ENCODE measurements around the gene SLC1A4. TPM values are rescaled to one million over a fixed set of nuclear protein-coding genes. Genes with fewer than 3 reads are reported as not detected.
A peak's percentile ranks its signal among the peaks of the same experiment; 100 is the strongest.

SLC1A4 gene
- total and polyA plus RNA-seq, 10 of the 15 experiments (the other 5 are each of a cell fraction or from before 2014, with no cell fraction given), result 10.8 to 43.2 (median 27.7) TPM

GRCh38 chr2:65016789-65017188, 27.6 kb downstream of the SLC1A4 start:
- ChIA-PET RAD21 (ENCODE audit: unreplicated experiment) (interaction anchor here (1.0 to 2.3 kb wide), 7 partner anchors 9 to 99 kb away, joined by 3 to 14 read pairs (median 4); no protein-coding TSS in a partner anchor), SMC1A (ENCODE audit: uncharacterized antibody, unreplicated experiment) (interaction anchor here (0.7 to 2.5 kb wide), 11 partner anchors 9 to 435 kb away, joined by 3 to 13 read pairs (median 4); partner anchors contain the start of gene SLC1A4), POLR2A (interaction anchor here (0.9 kb wide), 1 partner anchor 97 kb away, joined by 3 read pairs; no protein-coding TSS in a partner anchor), CTCF (interaction anchor here (0.9 to 3.4 kb wide), 9 partner anchors 11 to 100 kb away, joined by 3 to 24 read pairs (median 7); no protein-coding TSS in a partner anchor)
- in situ Hi-C loops (cut with MboI), result no loop called here
- Histone ChIP-seq H3K27me3 (replicated peaks in 1 of 2; ENCODE audit: control insufficient read depth in 2 of 2, insufficient read depth in 2 of 2, low read length in 1 of 2) (no peaks in the 10 kb centered on the region), H3K4me1 (ENCODE audit: control insufficient read depth, insufficient read depth, low read length) (peaks cover 24% of the 10 kb centered on the region), H3K4me3 (no peak overlapping the region), H2AFZ (ENCODE audit: control insufficient read depth, low read depth, low read length) (no peak overlapping the region), H3K79me2 (ENCODE audit: control insufficient read depth, insufficient read depth, low read length) (no peaks in the 10 kb centered on the region), H3K36me3 (ENCODE audit: control insufficient read depth in 2 of 2, insufficient read depth in 2 of 2, low read length in 1 of 2) (peaks cover 29 to 46% of the 10 kb centered on the region in 2 experiments), H3K27ac (ENCODE audit: control insufficient read depth, insufficient read depth) (peak overlapping the region; percentile 38), H4K20me1 (ENCODE audit: control insufficient read depth, insufficient read depth) (no peaks in the 10 kb centered on the region), H3K9ac (ENCODE audit: control insufficient read depth, insufficient read depth, low read length) (no peak overlapping the region), H3K9me3 (replicated peaks; ENCODE audit: control insufficient read depth, insufficient read depth, low read length) (no peaks in the 10 kb centered on the region), H3K4me2 (ENCODE audit: control insufficient read depth, insufficient read depth) (no peak overlapping the region)
- intact Hi-C loops (cut with micrococcal nuclease; ENCODE audit: unreplicated experiment), result no loop called here
- ATAC-seq (peak; percentile 92), DNase-seq (ENCODE audit: low read depth, low spot score) (no peak), FAIRE-seq (no peak)
- WGBS (ENCODE audit: insufficient coverage, insufficient replicate concordance, low lambda C conversion rate, missing lambda C conversion rate), result 22% methylated on average over 6 of the region's 6 CpGs
- no TSS peak for BruUV-seq (replicated peaks)
- no peak for TF ChIP-seq GABPA (IDR thresholded peaks at IDR 0.05; ENCODE audit: low read depth)
- no peak for TF ChIP-seq PBX3 (IDR thresholded peaks at IDR 0.05; ENCODE audit: insufficient replicate concordance, low read depth, low read length)
- TF ChIP-seq RCOR1 (conservative IDR thresholded peaks at IDR 0.05; ENCODE audit: low read depth, low read length), result no peak
- TF ChIP-seq RUNX3 (IDR thresholded peaks at IDR 0.05; ENCODE audit: low read length), result peak; percentile 42; the same call in 1 of the 2 replicates
- no peak for TF ChIP-seq BRCA1 (IDR thresholded peaks at IDR 0.05; ENCODE audit: low read depth, low read length)
- TF ChIP-seq ZNF687 (IDR thresholded peaks at IDR 0.05), result no peak
- no peak for TF ChIP-seq TBL1XR1 (IDR thresholded peaks at IDR 0.05; ENCODE audit: low read depth, low read length)
- TF ChIP-seq KDM1A (IDR thresholded peaks at IDR 0.05; ENCODE audit: borderline replicate concordance), result no peak
- TF ChIP-seq SREBF1 (IDR thresholded peaks at IDR 0.05; ENCODE audit: low read length), result no peak
- TF ChIP-seq PML (IDR thresholded peaks at IDR 0.05; ENCODE audit: low read length), result peak; percentile 11; the same call in 1 of the 2 replicates
- TF ChIP-seq CUX1 (IDR thresholded peaks at IDR 0.05; ENCODE audit: insufficient replicate concordance, low read depth, low read length), result no peak

Measured in GM12878 (cell line).